Thyroid gland (tissue), 4 donors: ENCODE data around the gene GMPR.

ENCODE experiments used
- CTCF ChIP-seq, 6 experiments: fragments of 200-600 bp in 3 of 6; fragments of 450-650 bp in 3 of 6; sonication (generic) in 3 of 6; IDR thresholded peaks; one replicate each; pipeline ENCODE4 v1.5.1; 2016 to 2019; ENCODE audit warnings: antibody characterized with exemption in 6 of 6, mild to moderate bottlenecking in 2 of 6, inconsistent platforms in 1 of 6, moderate library complexity in 1 of 6
- POLR2A ChIP-seq, 2 donors: fragments of 450-650 bp; IDR thresholded peaks; one replicate each; pipeline ENCODE4 v1.6.1; 2017; ENCODE audit warnings: antibody characterized with exemption in 2 of 2, mild to moderate bottlenecking in 2 of 2, moderate library complexity in 1 of 2

GRCh38 chr6:16284472-16284871, 46.1 kb downstream of the GMPR start:
- TF ChIP-seq CTCF (IDR thresholded peaks at IDR 0.05) (no peak), POLR2A (IDR thresholded peaks at IDR 0.05) (no peak)
